Endothelial cell (in vitro differentiated cells): Measurements from ENCODE around the gene TMEM167B. TPM values are rescaled to one million over a fixed set of nuclear protein-coding genes. Genes with fewer than 3 reads are reported as not detected.

Source experiments
- DNase-seq: peaks from one replicate; pipeline ENCODE4 v3.0.0; 2021; ENCODE audit warnings: low spot score
- H3K27ac Mint-ChIP-seq: one replicate; pipeline ENCODE4 v1.8.0; 2021; ENCODE audit warnings: mixed read lengths, inconsistent platforms; ENCODE audit not compliant: unreplicated experiment
- H3K27me3 Mint-ChIP-seq: one replicate; pipeline ENCODE4 v1.8.0; 2021; ENCODE audit warnings: mild to moderate bottlenecking, moderate library complexity, mixed read lengths, inconsistent platforms; ENCODE audit not compliant: unreplicated experiment
- H3K36me3 Mint-ChIP-seq: one replicate; pipeline ENCODE4 v1.8.0; 2021; ENCODE audit warnings: mild to moderate bottlenecking, low read depth, mixed read lengths, inconsistent platforms; ENCODE audit not compliant: unreplicated experiment
- H3K4me1 Mint-ChIP-seq: one replicate; pipeline ENCODE4 v1.8.0; 2021; ENCODE audit warnings: mild to moderate bottlenecking, mixed read lengths, inconsistent platforms; ENCODE audit not compliant: unreplicated experiment
- H3K4me3 Mint-ChIP-seq: one replicate; pipeline ENCODE4 v1.8.0; 2021; ENCODE audit warnings: mild to moderate bottlenecking, mixed read lengths, inconsistent platforms; ENCODE audit not compliant: unreplicated experiment
- H3K9me3 Mint-ChIP-seq: one replicate; pipeline ENCODE4 v1.8.0; 2021; ENCODE audit warnings: mixed read lengths, inconsistent platforms; ENCODE audit not compliant: unreplicated experiment
- long read RNA-seq: library from polyadenylated mRNA; unstranded; transcript quantifications from one replicate; pipeline ENCODE4 v2.0.0, GENCODE V29; 2020; ENCODE audit not compliant: unreplicated experiment
- total RNA-seq: library from RNA; stranded (reverse); fragmentation: NEBNext Ultra II Directional; extraction: Animal tissue kit (Norgen Biotek cat#: 25700); gene quantifications from one replicate; pipeline ENCODE4 v1.2.1, GENCODE V29; 2021; ENCODE audit not compliant: unreplicated experiment
- TF ChIP-seq, protein P1 (sequence below): fragments of 200-600 bp; sonication (generic); IDR thresholded peaks from one replicate; pipeline ENCODE4 v1.5.0; 2021; ENCODE audit warnings: antibody characterized with exemption; ENCODE audit not compliant: unreplicated experiment

TMEM167B gene
- 22.3 TPM for total RNA-seq
- long read RNA-seq, partial matches to known transcripts: 0 of 3 reads
- long read RNA-seq, other reads (novel, unspliced or antisense): 1 of 3 reads

DNA sequence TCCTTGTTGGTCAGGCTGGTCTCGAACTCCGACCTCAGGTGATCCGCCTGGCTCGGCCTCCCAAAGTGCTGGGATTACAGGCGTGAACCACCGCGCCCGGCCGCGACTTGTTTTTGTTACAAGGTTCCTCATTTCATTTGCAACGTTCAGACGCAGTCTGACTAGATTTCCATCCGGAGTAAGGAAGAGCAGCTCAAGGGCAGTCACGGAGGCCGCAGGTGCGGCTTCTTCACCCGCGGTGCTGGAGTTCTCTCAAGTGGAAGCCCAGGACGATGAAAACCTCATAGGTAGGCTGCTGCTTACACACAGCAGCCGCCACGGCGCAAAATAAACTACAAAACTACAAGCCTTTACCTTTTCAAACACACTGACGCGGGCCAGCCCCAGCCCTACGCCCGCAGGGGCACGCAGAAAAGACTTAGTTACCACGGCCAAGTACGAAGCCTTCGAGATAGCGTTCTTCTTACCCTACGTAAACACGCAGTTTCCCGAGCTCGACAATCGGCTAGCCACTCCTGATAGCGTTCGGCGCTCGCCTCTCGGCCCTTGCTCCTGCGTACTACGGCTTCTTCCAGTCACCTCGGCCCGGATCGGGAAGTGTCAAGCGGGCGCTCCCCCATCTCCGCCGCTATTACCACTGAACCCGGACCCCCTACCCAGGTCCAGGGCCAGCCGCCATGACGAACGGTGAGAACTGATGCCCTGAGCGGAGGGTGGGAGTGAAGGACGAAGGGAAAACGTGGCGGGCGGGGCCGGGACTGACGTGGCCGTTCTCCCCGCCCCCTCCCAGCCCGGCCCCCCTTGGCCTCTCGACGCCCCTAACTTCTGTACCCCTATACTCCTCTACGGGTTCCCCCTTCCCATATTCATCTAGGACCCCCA is at the start of gene TMEM167B:
TSS of gene TMEM167B (plus strand) at position 569 of the 882 bp plus-strand sequence. CDS start at position 678, 109 bp downstream.
- H3K9me3 Mint-ChIP-seq: no peaks in the 10 kb centered on the region
- TF ChIP-seq, protein P1, sequence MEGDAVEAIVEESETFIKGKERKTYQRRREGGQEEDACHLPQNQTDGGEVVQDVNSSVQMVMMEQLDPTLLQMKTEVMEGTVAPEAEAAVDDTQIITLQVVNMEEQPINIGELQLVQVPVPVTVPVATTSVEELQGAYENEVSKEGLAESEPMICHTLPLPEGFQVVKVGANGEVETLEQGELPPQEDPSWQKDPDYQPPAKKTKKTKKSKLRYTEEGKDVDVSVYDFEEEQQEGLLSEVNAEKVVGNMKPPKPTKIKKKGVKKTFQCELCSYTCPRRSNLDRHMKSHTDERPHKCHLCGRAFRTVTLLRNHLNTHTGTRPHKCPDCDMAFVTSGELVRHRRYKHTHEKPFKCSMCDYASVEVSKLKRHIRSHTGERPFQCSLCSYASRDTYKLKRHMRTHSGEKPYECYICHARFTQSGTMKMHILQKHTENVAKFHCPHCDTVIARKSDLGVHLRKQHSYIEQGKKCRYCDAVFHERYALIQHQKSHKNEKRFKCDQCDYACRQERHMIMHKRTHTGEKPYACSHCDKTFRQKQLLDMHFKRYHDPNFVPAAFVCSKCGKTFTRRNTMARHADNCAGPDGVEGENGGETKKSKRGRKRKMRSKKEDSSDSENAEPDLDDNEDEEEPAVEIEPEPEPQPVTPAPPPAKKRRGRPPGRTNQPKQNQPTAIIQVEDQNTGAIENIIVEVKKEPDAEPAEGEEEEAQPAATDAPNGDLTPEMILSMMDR: no peak
- peaks cover 37% of the 10 kb centered on the region for H3K4me1 Mint-ChIP-seq
- peak; percentile 86 for DNase-seq
- peaks cover 4% of the 10 kb centered on the region for H3K27me3 Mint-ChIP-seq
- H3K27ac Mint-ChIP-seq: peak within 1 kb of the TSS; percentile 97
- H3K36me3 Mint-ChIP-seq: peaks cover 22% of the 10 kb centered on the region
- H3K4me3 Mint-ChIP-seq: peak within 1 kb of the TSS; percentile 99

DNA sequence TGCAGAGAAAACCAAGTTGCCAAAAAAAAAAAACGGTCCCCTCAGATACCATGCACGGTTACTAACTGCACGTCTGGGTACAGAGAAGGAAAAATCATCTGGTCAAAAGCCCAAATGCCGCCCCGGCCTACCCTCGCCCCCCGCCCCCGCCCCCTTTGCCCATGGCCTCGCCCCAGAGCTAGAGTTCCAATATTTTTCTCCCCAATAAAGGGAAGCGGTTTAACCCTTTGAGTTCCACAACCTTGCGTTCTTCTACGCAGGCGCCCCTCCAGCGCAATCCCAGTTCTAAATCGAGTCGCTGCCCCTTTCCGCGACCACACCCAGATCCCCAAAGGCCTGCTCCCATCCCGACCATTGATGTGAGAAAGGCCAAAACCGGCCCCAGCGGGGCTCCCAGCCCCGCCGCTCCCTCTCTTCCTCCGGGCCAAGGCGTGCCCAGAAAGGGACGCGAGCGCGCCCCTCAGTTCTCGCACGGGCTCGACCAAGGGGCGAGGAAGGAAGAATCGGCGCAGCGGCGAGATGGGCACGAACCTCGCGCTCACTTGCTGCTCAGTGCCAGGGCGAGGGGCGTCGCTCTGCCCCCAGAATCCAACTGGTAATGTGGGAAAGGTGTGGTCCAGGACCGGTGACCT is 49.5 kb upstream of the TMEM167B start:
- peak; percentile 31 for DNase-seq
- Mint-ChIP-seq H3K36me3 (peaks cover 4% of the 10 kb centered on the region), H3K27me3 (peaks cover 4% of the 10 kb centered on the region), H3K9me3 (no peaks in the 10 kb centered on the region), H3K4me3 (peak overlapping the region; percentile 95), H3K4me1 (peaks cover 4% of the 10 kb centered on the region), H3K27ac (peak overlapping the region; percentile 83)
- TF ChIP-seq, protein P1: no peak

DNA sequence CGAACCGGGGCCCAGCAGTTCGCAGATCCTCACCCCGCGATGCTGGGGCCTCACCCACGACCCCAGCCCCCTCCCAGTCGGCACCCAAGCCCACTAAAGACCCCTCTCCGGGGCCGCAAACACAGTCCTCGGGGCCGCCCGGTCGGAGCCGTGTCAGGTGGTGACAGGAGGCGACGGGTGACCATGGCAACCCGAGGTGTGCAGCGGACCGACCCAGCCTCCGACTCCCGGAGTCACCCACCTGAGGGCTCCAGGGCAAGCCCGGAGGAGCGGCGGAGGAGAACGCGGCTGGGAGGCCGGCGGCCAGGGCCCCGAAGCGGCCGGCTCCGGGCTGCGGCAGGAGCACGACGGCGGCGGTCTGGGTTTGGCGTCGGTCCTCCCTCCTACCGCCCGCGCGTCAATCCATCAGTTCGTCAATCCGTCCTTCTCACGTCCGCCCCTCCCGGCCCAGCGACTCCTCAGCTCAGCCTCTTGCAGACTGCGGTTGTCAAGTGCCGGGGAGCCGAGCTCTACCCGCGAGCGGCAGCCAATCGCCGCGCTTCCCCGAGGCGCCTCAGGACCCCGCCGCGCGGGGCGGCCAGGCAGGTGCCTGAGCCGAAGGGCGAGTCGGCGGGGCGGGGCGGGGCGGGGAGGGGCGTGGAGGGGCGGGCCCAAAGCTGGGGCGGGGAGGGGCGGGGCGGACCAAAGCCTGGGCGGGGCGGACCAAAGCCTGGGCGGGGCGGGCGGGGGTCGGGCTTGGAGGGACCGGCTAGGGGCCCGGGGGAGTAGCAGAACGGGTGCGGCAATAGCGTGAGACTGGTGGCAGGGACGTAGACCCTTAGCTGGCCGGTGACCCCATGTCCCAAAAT is 48.7 kb upstream of the TMEM167B start, which contains the start of gene WDR47:
TSS of gene WDR47 (minus strand) at position 482 of the 848 bp plus-strand sequence. CDS start 18,590 bp downstream, outside the sequence.
- Mint-ChIP-seq H3K27ac (peak within 1 kb of the TSS; percentile 86), H3K36me3 (peaks cover 4% of the 10 kb centered on the region), H3K9me3 (no peaks in the 10 kb centered on the region), H3K4me3 (peak within 1 kb of the TSS; percentile 95), H3K27me3 (peaks cover 4% of the 10 kb centered on the region), H3K4me1 (peaks cover 4% of the 10 kb centered on the region)
- DNase-seq: peak; percentile 93
- TF ChIP-seq, protein P1: no peak

DNA sequence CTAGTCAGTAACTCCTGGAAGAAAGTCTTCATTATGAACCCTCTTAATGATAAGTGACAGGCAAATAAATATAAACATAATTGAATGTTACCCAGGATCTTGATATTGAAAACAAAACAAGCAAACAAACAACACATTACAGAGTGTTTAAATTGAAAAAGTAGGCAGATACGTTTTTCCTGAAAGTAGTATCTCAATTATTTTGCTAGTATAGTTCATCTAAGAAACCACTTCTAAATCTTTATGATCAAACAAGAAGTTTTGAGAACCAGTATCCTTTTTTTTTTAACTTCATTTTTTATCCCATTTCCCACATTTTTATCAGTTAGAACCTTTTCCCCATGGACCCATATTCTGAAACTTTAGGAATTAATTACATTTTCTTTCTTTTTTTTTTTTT is 45.0 kb upstream of the TMEM167B start:
- Mint-ChIP-seq H3K36me3 (peaks cover 4% of the 10 kb centered on the region), H3K9me3 (no peaks in the 10 kb centered on the region)

More for the DNA sequence above, 45.0 kb upstream of the TMEM167B start:
- no peak overlapping the region for H3K27ac Mint-ChIP-seq
- no peak for DNase-seq
- TF ChIP-seq, protein P1: no peak
- no peak overlapping the region for H3K4me3 Mint-ChIP-seq
- peaks cover 4% of the 10 kb centered on the region for H3K4me1 Mint-ChIP-seq
- peaks cover 4% of the 10 kb centered on the region for H3K27me3 Mint-ChIP-seq
